Stimulated activated CD4-positive, alpha-beta T cell treated with anti-CD3 and anti-CD28 coated beads, Interleukin-15, amount 100 ng/mL, for 1 hour (primary cell): ENCODE results near the gene ANO2.

ENCODE experiments used
- DNase-seq, 2 donors: peaks; one replicate each; pipeline ENCODE4 v3.0.0-alpha.2; 2020; ENCODE audit warnings: low read depth in 1 of 2, low spot score in 1 of 2

The ANO2 gene

GRCh38 chr12:5921027-5921909, 23.8 kb downstream of the ANO2 start:
- no peak for DNase-seq

- DNase-seq: no peak
These were observed 28.2 kb downstream of the ANO2 start for GRCh38 chr12:5916785-5917290.

GRCh38 chr12:5915511-5915910, 29.5 kb downstream of the ANO2 start:
- no peak for DNase-seq

GRCh38 chr12:5914387-5915149, 30.5 kb downstream of the ANO2 start:
- no peak for DNase-seq

GRCh38 chr12:5913387-5913786, 31.7 kb downstream of the ANO2 start:
- DNase-seq: no peak

- no peak for DNase-seq
These were observed 32.4 kb downstream of the ANO2 start for GRCh38 chr12:5912437-5913334.

GRCh38 chr12:5912011-5912410, 33.0 kb downstream of the ANO2 start:
- no peak for DNase-seq

GRCh38 chr12:5910790-5911548, 34.1 kb downstream of the ANO2 start:
- no peak for DNase-seq

- no peak for DNase-seq
These were observed 35.5 kb downstream of the ANO2 start for GRCh38 chr12:5909560-5909959.

- no peak for DNase-seq
These were observed 36.8 kb downstream of the ANO2 start for GRCh38 chr12:5908251-5908650.

- no peak for DNase-seq
These were observed 37.3 kb downstream of the ANO2 start for GRCh38 chr12:5907807-5908206.

GRCh38 chr12:5905757-5906156, 39.3 kb downstream of the ANO2 start:
- DNase-seq: no peak

GRCh38 chr12:5904969-5905368, 40.1 kb downstream of the ANO2 start:
- DNase-seq: no peak

- DNase-seq: no peak
These were observed 40.6 kb downstream of the ANO2 start for GRCh38 chr12:5904441-5904840.

- DNase-seq: no peak
These were observed 42.3 kb downstream of the ANO2 start for GRCh38 chr12:5902736-5903135.

GRCh38 chr12:5901416-5901815, 43.6 kb downstream of the ANO2 start:
- no peak for DNase-seq

GRCh38 chr12:5900533-5901205, 44.4 kb downstream of the ANO2 start:
- no peak for DNase-seq

- no peak for DNase-seq
These were observed 45.0 kb downstream of the ANO2 start for GRCh38 chr12:5900076-5900475.

GRCh38 chr12:5899675-5900074, 45.4 kb downstream of the ANO2 start:
- DNase-seq: no peak

- no peak for DNase-seq
These were observed 46.2 kb downstream of the ANO2 start for GRCh38 chr12:5898874-5899273.
